Measurements from ENCODE around the gene ULK4.

DNA sequence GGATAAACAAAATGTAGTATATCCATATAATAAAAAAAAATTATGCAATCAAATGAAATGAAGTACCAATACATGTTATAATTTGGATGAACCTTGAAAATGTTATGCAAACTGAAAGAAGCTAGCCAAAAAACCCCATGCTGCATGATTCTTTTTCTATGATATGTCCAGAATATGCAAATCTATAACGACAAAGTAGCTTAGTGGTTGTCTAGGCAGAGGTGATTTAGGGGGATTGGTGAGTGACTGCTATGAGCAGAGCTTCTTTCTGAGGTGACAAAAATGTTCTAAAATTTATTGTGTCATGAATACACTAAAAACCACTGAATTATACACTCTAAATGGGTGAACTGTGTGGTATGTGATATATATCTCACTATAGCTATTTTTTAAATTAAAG, 438.0 kb downstream of the ULK4 start:
- TF ChIP-seq, protein P1, sequence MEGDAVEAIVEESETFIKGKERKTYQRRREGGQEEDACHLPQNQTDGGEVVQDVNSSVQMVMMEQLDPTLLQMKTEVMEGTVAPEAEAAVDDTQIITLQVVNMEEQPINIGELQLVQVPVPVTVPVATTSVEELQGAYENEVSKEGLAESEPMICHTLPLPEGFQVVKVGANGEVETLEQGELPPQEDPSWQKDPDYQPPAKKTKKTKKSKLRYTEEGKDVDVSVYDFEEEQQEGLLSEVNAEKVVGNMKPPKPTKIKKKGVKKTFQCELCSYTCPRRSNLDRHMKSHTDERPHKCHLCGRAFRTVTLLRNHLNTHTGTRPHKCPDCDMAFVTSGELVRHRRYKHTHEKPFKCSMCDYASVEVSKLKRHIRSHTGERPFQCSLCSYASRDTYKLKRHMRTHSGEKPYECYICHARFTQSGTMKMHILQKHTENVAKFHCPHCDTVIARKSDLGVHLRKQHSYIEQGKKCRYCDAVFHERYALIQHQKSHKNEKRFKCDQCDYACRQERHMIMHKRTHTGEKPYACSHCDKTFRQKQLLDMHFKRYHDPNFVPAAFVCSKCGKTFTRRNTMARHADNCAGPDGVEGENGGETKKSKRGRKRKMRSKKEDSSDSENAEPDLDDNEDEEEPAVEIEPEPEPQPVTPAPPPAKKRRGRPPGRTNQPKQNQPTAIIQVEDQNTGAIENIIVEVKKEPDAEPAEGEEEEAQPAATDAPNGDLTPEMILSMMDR (conservative IDR thresholded peaks at IDR 0.05; ENCODE audit: low read length) = no peak
- TF ChIP-seq EZH2phosphoT487 (IDR thresholded peaks at IDR 0.05; ENCODE audit: borderline replicate concordance) = no peak
